Kidney (tissue), 14 donors: ENCODE data around the gene ARHGAP8. TPM values are rescaled to one million over a fixed set of nuclear protein-coding genes. Genes with fewer than 3 reads are reported as not detected.

Experiments
- DNase-seq, 5 donors: peaks; one replicate each; pipeline ENCODE4 v3.0.0-alpha.2; 2013 to 2020
- FAIRE-seq: peaks from 2 replicates; lab custom pipeline; 2012; peaks lifted over from hg19 to GRCh38; lab: Jason Lieb, UNC
- H3K27ac ChIP-seq, 2 donors: one replicate each; pipeline ENCODE4 v1.7.0; 2013; ENCODE audit warnings: low read depth in 2 of 2, low read length in 2 of 2, inconsistent platforms in 1 of 2
- H3K27me3 ChIP-seq: one replicate; pipeline ENCODE4 v1.7.1; 2013; ENCODE audit warnings: low read length, inconsistent platforms; ENCODE audit not compliant: control insufficient read depth, insufficient read depth
- H3K36me3 ChIP-seq, 3 donors: one replicate each; pipeline versions ENCODE4 v1.7.0 to v1.7.1; 2013; ENCODE audit warnings: low read length in 3 of 3, control low read depth in 1 of 3, inconsistent platforms in 1 of 3; ENCODE audit not compliant: insufficient read depth in 3 of 3, control insufficient read depth in 2 of 3
- H3K4me1 ChIP-seq, 3 donors: one replicate each; pipeline versions ENCODE4 v1.7.0 to v1.7.1; 2013; ENCODE audit warnings: low read length in 3 of 3, inconsistent platforms in 1 of 3, low read depth in 1 of 3; ENCODE audit not compliant: control insufficient read depth in 2 of 3, insufficient read depth in 2 of 3
- H3K4me3 ChIP-seq, 3 donors: one replicate each; pipeline versions ENCODE4 v1.7.0 to v1.8.1; 2013; ENCODE audit warnings: low read length in 3 of 3, control low read depth in 1 of 3, inconsistent platforms in 1 of 3
- H3K9ac ChIP-seq, 3 donors: one replicate each; pipeline versions ENCODE4 v1.7.0 to v1.7.1; 2013; ENCODE audit warnings: low read length in 3 of 3, control low read depth in 1 of 3, inconsistent platforms in 1 of 3
- H3K9me3 ChIP-seq, 3 donors: one replicate each; pipeline versions ENCODE4 v1.7.0 to v1.7.1; 2013; ENCODE audit warnings: low read length in 3 of 3, control low read depth in 1 of 3, inconsistent platforms in 1 of 3; ENCODE audit not compliant: control insufficient read depth in 2 of 3, insufficient read depth in 1 of 3
- intact Hi-C: fragments of 100-400 bp; cut with DNase I; formaldehyde crosslinking; loops from one replicate; pipeline ENCODE4 v1.11.1; 2022
- polyA plus RNA-seq: library from polyadenylated mRNA; stranded (reverse); fragments of 350-450 nt; fragmentation: Illumina TruSeq; extraction: RNeasy Lipid Tissue Mini Kit (QIAGEN cat#74804); gene quantifications from one replicate; pipeline ENCODE4 v1.2.3, GENCODE V29; 2014; ENCODE audit warnings: low read depth, low replicate concordance; ENCODE audit not compliant: insufficient read depth
- total RNA-seq: library from RNA; stranded (reverse); fragmentation: NEBNext Ultra II Directional; extraction: Animal tissue kit (Norgen Biotek cat#: 25700); gene quantifications from one replicate; pipeline ENCODE4 v1.2.1, GENCODE V29; 2021
- TF ChIP-seq, protein P1 (sequence below): IDR thresholded peaks from 3 replicates; pipeline ENCODE4 v1.5.1; 2012; ENCODE audit warnings: mild to moderate bottlenecking, moderate library complexity, borderline replicate concordance; ENCODE audit not compliant: insufficient read depth; ENCODE audit errors: extremely low read depth
- donor health status: control.
- donor health status: control.
- donor health status: control.
- donor health status: control.
- donor health status: control.
- donor health status: DM: yes; HTN: yes; CAD: no.
- donor health status: Normal renal cell carcinoma (clear cell type).

ARHGAP8 gene
- total and polyA plus RNA-seq, 2 donors from 2014 or later = 30.2 to 35.7 TPM

DNA sequence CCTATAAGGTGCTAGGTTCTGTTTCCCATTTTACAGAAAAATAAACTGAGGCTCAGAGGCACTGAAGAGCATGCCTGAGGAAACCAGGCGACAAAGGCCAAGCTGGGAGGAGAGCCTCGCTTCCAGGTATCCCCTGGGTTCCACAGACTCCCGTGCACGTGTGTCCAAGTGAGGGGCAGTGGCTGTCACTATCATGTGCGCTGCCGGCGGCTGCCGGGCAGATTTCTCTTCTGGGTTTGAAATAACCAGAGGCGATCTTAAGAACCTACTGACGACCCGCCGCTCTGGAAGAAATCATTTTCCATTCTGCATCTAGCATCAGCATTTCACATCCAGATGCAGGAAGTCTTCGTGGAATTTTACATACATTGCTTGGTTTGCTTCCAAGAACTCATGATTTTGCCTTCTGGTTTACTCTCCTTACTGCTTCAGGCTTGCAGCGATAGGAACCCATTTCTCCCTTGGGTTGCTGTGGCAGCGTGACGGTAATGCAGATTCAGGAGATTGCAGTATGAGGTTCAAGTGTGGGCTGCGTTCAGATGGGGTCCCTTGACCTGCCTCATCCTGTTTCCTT lies 28.6 kb downstream of the ARHGAP8 start:
- no peak overlapping the region for H3K27ac ChIP-seq
- peaks cover 0 to 17% (median 4%) of the 10 kb centered on the region in 3 donors for H3K4me1 ChIP-seq
- intact Hi-C loops = no loop called here
- TF ChIP-seq, protein P1, sequence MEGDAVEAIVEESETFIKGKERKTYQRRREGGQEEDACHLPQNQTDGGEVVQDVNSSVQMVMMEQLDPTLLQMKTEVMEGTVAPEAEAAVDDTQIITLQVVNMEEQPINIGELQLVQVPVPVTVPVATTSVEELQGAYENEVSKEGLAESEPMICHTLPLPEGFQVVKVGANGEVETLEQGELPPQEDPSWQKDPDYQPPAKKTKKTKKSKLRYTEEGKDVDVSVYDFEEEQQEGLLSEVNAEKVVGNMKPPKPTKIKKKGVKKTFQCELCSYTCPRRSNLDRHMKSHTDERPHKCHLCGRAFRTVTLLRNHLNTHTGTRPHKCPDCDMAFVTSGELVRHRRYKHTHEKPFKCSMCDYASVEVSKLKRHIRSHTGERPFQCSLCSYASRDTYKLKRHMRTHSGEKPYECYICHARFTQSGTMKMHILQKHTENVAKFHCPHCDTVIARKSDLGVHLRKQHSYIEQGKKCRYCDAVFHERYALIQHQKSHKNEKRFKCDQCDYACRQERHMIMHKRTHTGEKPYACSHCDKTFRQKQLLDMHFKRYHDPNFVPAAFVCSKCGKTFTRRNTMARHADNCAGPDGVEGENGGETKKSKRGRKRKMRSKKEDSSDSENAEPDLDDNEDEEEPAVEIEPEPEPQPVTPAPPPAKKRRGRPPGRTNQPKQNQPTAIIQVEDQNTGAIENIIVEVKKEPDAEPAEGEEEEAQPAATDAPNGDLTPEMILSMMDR = no peak
- H3K9ac ChIP-seq = no peak overlapping the region
- H3K4me3 ChIP-seq = no peak overlapping the region
- no peaks in the 10 kb centered on the region for H3K9me3 ChIP-seq
- DNase-seq = no peak
- H3K27me3 ChIP-seq = no peaks in the 10 kb centered on the region
- no peaks in the 10 kb centered on the region for H3K36me3 ChIP-seq
- no peak for FAIRE-seq

DNA sequence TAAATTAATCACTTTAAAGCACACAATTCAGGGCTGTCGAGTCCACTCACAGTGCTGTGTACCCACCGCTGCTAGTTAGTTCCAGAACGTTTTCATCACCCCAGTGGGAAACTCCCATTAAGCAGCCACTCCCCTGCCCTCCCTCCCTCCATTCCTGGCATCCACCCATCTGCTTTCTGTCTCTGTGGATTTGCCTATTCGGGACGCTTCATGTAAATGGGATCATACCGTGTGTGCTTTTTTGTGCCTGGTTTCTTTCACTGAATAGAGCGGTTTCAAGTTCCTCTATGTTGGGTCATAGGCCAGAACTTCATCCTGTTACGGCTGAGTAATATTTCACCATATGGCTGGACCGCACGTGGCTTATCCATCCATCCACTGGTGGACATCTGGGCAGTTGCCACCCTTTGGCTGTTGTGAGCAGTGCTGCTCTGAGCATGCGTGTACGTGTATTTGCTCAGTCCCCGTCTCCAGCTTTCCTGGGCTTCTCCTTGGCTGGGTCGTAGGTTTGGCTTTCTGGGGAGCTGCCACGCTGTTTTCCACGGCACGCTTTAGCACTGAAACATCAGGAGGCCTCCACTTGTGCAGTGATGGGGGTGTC lies 30.1 kb downstream of the ARHGAP8 start:
- no peak for FAIRE-seq
- peaks cover 0 to under 1% (median 0%) of the 10 kb centered on the region in 3 donors for H3K36me3 ChIP-seq
- intact Hi-C loops = no loop called here

DNA sequence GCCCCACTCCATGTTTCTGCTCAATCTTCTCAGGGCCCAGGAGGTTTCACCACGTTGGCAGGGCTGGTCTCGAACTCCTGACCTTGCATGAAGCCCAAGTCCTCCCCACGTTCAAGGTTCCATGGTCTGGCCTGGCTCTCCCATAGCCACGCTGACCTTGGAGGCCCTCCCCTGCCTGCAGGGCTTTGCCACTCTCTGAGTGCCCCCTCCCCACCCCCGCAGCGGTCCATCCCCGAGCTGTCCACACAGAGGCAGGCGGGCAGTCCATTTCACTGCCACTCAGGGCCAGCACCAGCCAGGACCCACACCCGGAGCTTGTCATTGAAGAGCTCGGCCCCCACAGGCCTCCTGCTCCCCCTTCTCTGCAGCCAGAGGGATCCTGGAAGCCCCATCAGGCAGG lies 30.7 kb downstream of the ARHGAP8 start:
- Histone ChIP-seq H3K27me3 (no peaks in the 10 kb centered on the region), H3K27ac (no peak overlapping the region), H3K9ac (no peak overlapping the region), H3K36me3 (peaks cover 0 to 2% (median 0%) of the 10 kb centered on the region in 3 donors), H3K4me1 (peaks cover 0 to 6% (median 0%) of the 10 kb centered on the region in 3 donors), H3K4me3 (no peak overlapping the region), H3K9me3 (no peaks in the 10 kb centered on the region)
- intact Hi-C loops = no loop called here
- no peak for DNase-seq
- no peak for FAIRE-seq
- TF ChIP-seq, protein P1 = no peak

More for the DNA sequence above, 30.1 kb downstream of the ARHGAP8 start:
- DNase-seq = no peak
- Histone ChIP-seq H3K27ac (no peak overlapping the region), H3K9me3 (no peaks in the 10 kb centered on the region), H3K4me1 (peaks cover 0 to 7% (median 0%) of the 10 kb centered on the region in 3 donors), H3K4me3 (no peak overlapping the region), H3K9ac (no peak overlapping the region), H3K27me3 (no peaks in the 10 kb centered on the region)
- TF ChIP-seq, protein P1 = no peak
